GM19099 (cell line): ENCODE results near the gene IFNA6.

Source experiments
- POLR2A ChIP-seq: IDR thresholded peaks from 3 replicates; pipeline ENCODE4 v1.6.1; 2011; ENCODE audit warnings: low read depth; ENCODE audit not compliant: insufficient read length; ENCODE audit errors: extremely low read depth

IFNA6 gene

GRCh38 chr9:21305213-21305612 lies 45.5 kb downstream of the IFNA6 start, which contains the start of gene IFNA5:
Gene IFNA5 (minus strand): TSS chr9:21305313. CDS start chr9:21305256, 57 bp downstream.
- TF ChIP-seq POLR2A, result no peak
